Sigmoid colon (tissue), 7 donors: Measurements from ENCODE around the gene MRPL20. TPM values are rescaled to one million over a fixed set of nuclear protein-coding genes. Genes with fewer than 3 reads are reported as not detected.
"Not testable (repeated sequence)": the region's sequence is repeated elsewhere in the genome, so short reads cannot be mapped to it uniquely, and the experiment has no call there.

Source experiments
- DNase-seq: peaks from one replicate; pipeline ENCODE4 v3.0.0-alpha.2; 2019
- H3K27ac ChIP-seq, 4 donors: fragments of 200-600 bp; sonication (generic); one replicate each; pipeline ENCODE4 v1.5.1; 2016 to 2019; ENCODE audit warnings: mild to moderate bottlenecking in 1 of 4
- H3K27me3 ChIP-seq, 3 donors: fragments of 200-600 bp; sonication (generic); one replicate each; pipeline ENCODE4 v1.5.1; 2019; ENCODE audit warnings: mild to moderate bottlenecking in 1 of 3
- H3K36me3 ChIP-seq, 4 donors: fragments of 200-600 bp; sonication (generic); one replicate each; pipeline ENCODE4 v1.5.1; 2016 to 2019
- H3K4me1 ChIP-seq, 4 donors: fragments of 200-600 bp; sonication (generic); one replicate each; pipeline ENCODE4 v1.5.1; 2017 to 2019
- H3K4me3 ChIP-seq, 4 donors: fragments of 200-600 bp; sonication (generic); one replicate each; pipeline ENCODE4 v1.5.1; 2017 to 2019; ENCODE audit warnings: mild to moderate bottlenecking in 2 of 4, moderate library complexity in 1 of 4
- H3K9me3 ChIP-seq, 4 donors: fragments of 200-600 bp in 3 of 4; sonication (generic) in 3 of 4; one replicate each; pipeline versions ENCODE4 v1.5.1 to v1.6.1; 2013 to 2019
- CTCF ChIP-seq, 4 experiments: fragments of 450-650 bp in 3 of 4; fragments of 200-600 bp in 1 of 4; IDR thresholded peaks; one replicate each; pipeline ENCODE4 v1.5.1; 2016 to 2019; ENCODE audit warnings: antibody characterized with exemption in 4 of 4, mild to moderate bottlenecking in 3 of 4, moderate library complexity in 2 of 4
- EP300 ChIP-seq, 4 donors: sonication (generic); formaldehyde crosslinking; IDR thresholded peaks; one replicate each; pipeline ENCODE4 v1.6.1; 2017; ENCODE audit warnings: antibody characterized with exemption in 4 of 4
- POLR2A ChIP-seq, 2 donors: fragments of 450-650 bp; IDR thresholded peaks; one replicate each; pipeline ENCODE4 v1.6.1; 2016; ENCODE audit warnings: antibody characterized with exemption in 2 of 2, mild to moderate bottlenecking in 2 of 2, moderate library complexity in 2 of 2
- POLR2AphosphoS5 ChIP-seq, 4 donors: sonication (generic); formaldehyde crosslinking; IDR thresholded peaks; one replicate each; pipeline ENCODE4 v1.6.1; 2017; ENCODE audit warnings: antibody characterized with exemption in 4 of 4
- WGBS, 2 donors: extraction: QIAGEN DNeasy Blood & Tissue Kit; methylation state at CpG; one replicate each; pipeline ENCODE4 v1.1.7; 2013; 5-methylcytosine and 5-hydroxymethylcytosine counted together
- intact Hi-C: fragments of 100-400 bp; cut with DNase I; formaldehyde crosslinking; loops from one replicate; pipeline ENCODE4 v1.15.1; 2023
- polyA plus RNA-seq, 3 donors: library from polyadenylated mRNA; stranded (reverse); fragments of 200-250 nt; gene quantifications; one replicate each; pipeline ENCODE4 v1.2.3, GENCODE V29; 2013
- total RNA-seq, 4 donors: library from RNA; depleted of rRNA; stranded (reverse); fragments of >200 nt; gene quantifications; one replicate each; pipeline ENCODE4 v1.1.0, GENCODE V29; 2016
- donor health status: healthy with polysubstance abuse.
- donor health status: Bipolar disorder and iron deficiency.
- donor health status: healthy.

The MRPL20 gene
- total and polyA plus RNA-seq, 7 donors: 133 to 235 (median 178) TPM

DNA sequence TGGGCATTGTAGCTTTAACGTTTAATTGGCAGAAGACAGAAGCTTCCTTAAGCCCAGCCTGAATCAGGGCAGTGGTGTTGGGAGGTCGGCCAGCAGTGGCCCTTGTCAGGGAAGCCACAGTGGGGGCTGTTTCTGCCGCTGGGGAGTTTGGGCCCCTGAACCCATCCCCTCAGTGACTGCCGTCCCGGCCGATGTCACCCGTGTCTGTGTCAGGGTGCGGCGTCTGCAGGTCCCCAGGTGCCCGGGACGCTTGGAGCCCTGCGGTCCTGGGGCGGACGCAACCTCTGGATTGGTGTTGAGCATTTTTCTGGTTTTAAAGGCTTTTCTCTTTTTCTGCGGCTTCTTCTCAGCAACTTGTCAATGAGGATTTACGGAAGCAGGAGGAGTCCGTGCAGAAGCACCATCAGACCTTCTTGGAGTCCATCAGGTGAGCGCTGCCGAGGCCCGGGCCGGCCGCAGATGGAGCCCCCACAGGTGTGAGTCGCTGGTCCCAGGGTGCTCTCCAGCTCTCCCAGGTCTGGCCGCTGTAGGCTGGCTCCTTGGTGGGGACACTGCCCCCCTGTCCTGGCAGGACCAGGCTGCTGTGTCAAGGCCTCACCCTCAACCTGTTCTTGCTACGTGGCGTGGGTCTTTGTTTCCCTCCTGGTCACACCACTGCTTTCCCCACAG lies 44.7 kb upstream of the MRPL20 start:
- H3K4me1 ChIP-seq: no peaks in the 10 kb centered on the region
- intact Hi-C loops: no loop called here
- DNase-seq: no peak
- no peaks in the 10 kb centered on the region for H3K36me3 ChIP-seq
- 90 to 91% methylated on average over 26 of the region's 26 CpGs for WGBS, 2 donors
- no peaks in the 10 kb centered on the region for H3K9me3 ChIP-seq
- no peak overlapping the region for H3K4me3 ChIP-seq
- no peaks in the 10 kb centered on the region for H3K27me3 ChIP-seq
- TF ChIP-seq POLR2A (IDR thresholded peaks at IDR 0.05): no peak
- TF ChIP-seq EP300 (IDR thresholded peaks at IDR 0.05): no peak
- no peak for TF ChIP-seq POLR2AphosphoS5 (IDR thresholded peaks at IDR 0.05)
- TF ChIP-seq CTCF (IDR thresholded peaks at IDR 0.05): no peak
- H3K27ac ChIP-seq: no peak overlapping the region

- intact Hi-C loops, H3K4me3 ChIP-seq, H3K36me3 ChIP-seq, H3K27ac ChIP-seq, DNase-seq, H3K27me3 ChIP-seq, H3K9me3 ChIP-seq, H3K4me1 ChIP-seq: not testable (repeated sequence)
- 72 to 81% methylated on average over 22 of the region's 22 CpGs for WGBS, 2 donors
Observed at GRCh38 chr1:1450616-1451015, 43.5 kb upstream of the MRPL20 start.

- TF ChIP-seq POLR2AphosphoS5 (IDR thresholded peaks at IDR 0.05) (no peak), CTCF (IDR thresholded peaks at IDR 0.05) (no peak), EP300 (IDR thresholded peaks at IDR 0.05) (no peak), POLR2A (IDR thresholded peaks at IDR 0.05) (no peak)
Observed at GRCh38 chr1:1449099-1449739, 42.1 kb upstream of the MRPL20 start, which contains the start of gene ATAD3C. ATAD3C (plus strand) TSS chr1:1449689; CDS start chr1:1450684, 995 bp downstream.

GRCh38 chr1:1446631-1447030 lies 39.5 kb upstream of the MRPL20 start:
- H3K36me3 ChIP-seq, H3K27me3 ChIP-seq, H3K4me1 ChIP-seq, intact Hi-C loops, H3K9me3 ChIP-seq, DNase-seq, H3K27ac ChIP-seq, H3K4me3 ChIP-seq: not testable (repeated sequence)
- WGBS, 2 donors: 91 to 94% methylated on average over 19 of the region's 19 CpGs

More at GRCh38 chr1:1449099-1449739, 42.1 kb upstream of the MRPL20 start, which contains the start of gene ATAD3C:
- intact Hi-C loops: no loop called here
- no peak for DNase-seq
- no peaks in the 10 kb centered on the region for H3K9me3 ChIP-seq
- no peak within 1 kb of the TSS for H3K27ac ChIP-seq
- H3K4me1 ChIP-seq: no peaks in the 10 kb centered on the region
- 89 to 93% methylated on average over 6 of the region's 6 CpGs for WGBS, 2 donors
- no peaks in the 10 kb centered on the region for H3K36me3 ChIP-seq
- no peak within 1 kb of the TSS for H3K4me3 ChIP-seq
- no peaks in the 10 kb centered on the region for H3K27me3 ChIP-seq

- intact Hi-C loops: no loop called here
- Histone ChIP-seq H3K36me3 (peaks cover 0 to 10% (median 0%) of the 10 kb centered on the region in 4 donors), H3K9me3 (no peaks in the 10 kb centered on the region), H3K27ac (peak overlapping the region in 3 of 4 donors; percentile 27 to 39 (median 34)), H3K4me1 (peaks cover 0 to 40% (median 35%) of the 10 kb centered on the region in 4 donors), H3K27me3 (no peaks in the 10 kb centered on the region), H3K4me3 (no peak overlapping the region)
- DNase-seq: no peak
- TF ChIP-seq POLR2AphosphoS5 (IDR thresholded peaks at IDR 0.05) (peak in 1 of 4 donors; percentile 25), CTCF (IDR thresholded peaks at IDR 0.05) (no peak)
- 91 to 92% methylated on average over 32 of the region's 32 CpGs for WGBS, 2 donors
Observed at GRCh38 chr1:1442069-1442770, 35.1 kb upstream of the MRPL20 start.
